Measurements from ENCODE around the gene ZNF708. TPM values are rescaled to one million over a fixed set of nuclear protein-coding genes. Genes with fewer than 3 reads are reported as not detected.

The ZNF708 gene
- total RNA-seq, 4 donors from 2014 or later = 25.1 to 47.2 (median 32.1) TPM

DNA sequence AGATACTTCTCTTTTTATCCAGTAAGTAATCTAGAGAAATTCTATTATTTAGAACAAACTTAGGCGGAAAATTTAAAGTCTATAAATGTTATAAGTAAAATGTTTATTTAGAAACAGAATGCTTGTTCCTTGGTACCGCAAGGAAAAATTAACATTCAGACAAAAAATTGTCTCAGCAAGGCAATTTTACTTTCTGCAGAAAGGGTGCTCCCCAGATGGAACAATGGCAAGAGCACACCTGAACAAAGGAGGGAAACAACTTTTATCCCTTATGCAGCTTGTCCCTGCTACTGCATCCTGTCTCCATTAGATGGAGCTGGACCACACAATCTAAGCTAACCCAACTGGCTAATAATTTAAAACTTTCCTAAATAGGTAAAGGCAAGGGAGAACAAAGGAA is 6.5 kb upstream of the ZNF708 start:
- DNase-seq = no peak
- intact Hi-C loops (cut with DNase I) = no loop called here
- Histone ChIP-seq H3K27ac (no peak overlapping the region), H3K27me3 (no peaks in the 10 kb centered on the region), H3K9me3 (no peaks in the 10 kb centered on the region), H3K4me3 (replicated peaks in 1 of 3) (no peak overlapping the region), H3K4me1 (no peaks in the 10 kb centered on the region), H3K36me3 (no peaks in the 10 kb centered on the region)
- TF ChIP-seq, protein P1, sequence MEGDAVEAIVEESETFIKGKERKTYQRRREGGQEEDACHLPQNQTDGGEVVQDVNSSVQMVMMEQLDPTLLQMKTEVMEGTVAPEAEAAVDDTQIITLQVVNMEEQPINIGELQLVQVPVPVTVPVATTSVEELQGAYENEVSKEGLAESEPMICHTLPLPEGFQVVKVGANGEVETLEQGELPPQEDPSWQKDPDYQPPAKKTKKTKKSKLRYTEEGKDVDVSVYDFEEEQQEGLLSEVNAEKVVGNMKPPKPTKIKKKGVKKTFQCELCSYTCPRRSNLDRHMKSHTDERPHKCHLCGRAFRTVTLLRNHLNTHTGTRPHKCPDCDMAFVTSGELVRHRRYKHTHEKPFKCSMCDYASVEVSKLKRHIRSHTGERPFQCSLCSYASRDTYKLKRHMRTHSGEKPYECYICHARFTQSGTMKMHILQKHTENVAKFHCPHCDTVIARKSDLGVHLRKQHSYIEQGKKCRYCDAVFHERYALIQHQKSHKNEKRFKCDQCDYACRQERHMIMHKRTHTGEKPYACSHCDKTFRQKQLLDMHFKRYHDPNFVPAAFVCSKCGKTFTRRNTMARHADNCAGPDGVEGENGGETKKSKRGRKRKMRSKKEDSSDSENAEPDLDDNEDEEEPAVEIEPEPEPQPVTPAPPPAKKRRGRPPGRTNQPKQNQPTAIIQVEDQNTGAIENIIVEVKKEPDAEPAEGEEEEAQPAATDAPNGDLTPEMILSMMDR (IDR thresholded peaks at IDR 0.05) = no peak
- no peak for TF ChIP-seq POLR2A (IDR thresholded peaks at IDR 0.05)
- WGBS, 2 donors = 49 to 79% methylated on average over 2 of the region's 2 CpGs

DNA sequence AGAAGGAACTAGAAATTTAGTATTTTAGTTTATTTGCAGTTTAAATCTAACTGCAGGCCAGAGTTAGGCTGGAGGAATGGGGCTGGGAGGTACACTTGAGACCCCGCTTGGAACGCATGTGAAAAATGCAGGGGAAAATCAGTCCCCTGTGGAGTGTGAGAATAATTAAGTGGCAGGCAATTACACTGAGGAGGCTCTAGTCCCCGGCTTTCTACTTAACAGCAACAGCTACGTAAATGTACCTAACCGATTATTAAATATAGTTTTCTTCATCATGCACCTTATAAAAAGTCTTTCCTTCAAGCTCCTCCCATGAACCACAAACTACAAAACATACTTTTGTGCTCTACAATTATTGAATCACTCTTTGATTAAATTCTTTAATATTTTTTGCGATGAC is 804 bp downstream of the ZNF708 start:
- Histone ChIP-seq H3K4me1 (peaks cover 9 to 11% of the 10 kb centered on the region in 2 donors), H3K4me3 (replicated peaks in 1 of 3) (peak overlapping the region in 2 of 3 donors; percentile 59 to 97), H3K27me3 (no peaks in the 10 kb centered on the region), H3K9me3 (no peaks in the 10 kb centered on the region), H3K36me3 (peaks cover 0 to 6% of the 10 kb centered on the region in 2 donors), H3K27ac (peak overlapping the region; percentile 87 to 98 (median 89))
- WGBS, 2 donors = 2 to 5% methylated on average over 6 of the region's 6 CpGs
- intact Hi-C loops (cut with DNase I) = no loop called here
- TF ChIP-seq, protein P1 (IDR thresholded peaks at IDR 0.05) = no peak
- TF ChIP-seq POLR2A (IDR thresholded peaks at IDR 0.05) = no peak
- DNase-seq = no peak

DNA sequence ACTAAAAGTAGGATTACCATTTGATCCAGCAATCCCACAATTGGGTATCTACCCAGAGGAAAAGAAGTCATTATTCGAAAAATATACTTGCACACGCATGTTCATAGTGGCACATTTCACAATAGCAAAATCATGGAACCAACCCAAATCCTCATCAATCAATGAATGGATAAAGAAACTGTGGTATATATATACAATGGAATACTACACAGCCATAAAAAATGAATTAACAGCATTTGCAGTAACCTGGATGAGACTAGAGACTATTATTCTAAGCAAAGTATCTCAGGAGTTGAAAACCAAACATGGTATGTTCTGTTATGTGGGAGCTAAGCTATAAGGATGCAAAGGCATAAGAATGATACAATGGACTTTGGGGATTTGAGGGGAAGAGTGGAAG is 3.0 kb downstream of the ZNF708 start:
- DNase-seq = no peak
- TF ChIP-seq, protein P1 (IDR thresholded peaks at IDR 0.05) = no peak
- no peak for TF ChIP-seq POLR2A (IDR thresholded peaks at IDR 0.05)
- H3K36me3 ChIP-seq = peaks cover 0 to 6% of the 10 kb centered on the region in 2 donors
- no peaks in the 10 kb centered on the region for H3K27me3 ChIP-seq
- 73 to 97% methylated on average over 2 of the region's 2 CpGs for WGBS, 2 donors
- H3K27ac ChIP-seq = no peak overlapping the region
- intact Hi-C loops (cut with DNase I) = no loop called here
- no peak overlapping the region for H3K4me3 ChIP-seq (replicated peaks in 1 of 3)
- no peaks in the 10 kb centered on the region for H3K9me3 ChIP-seq
- peaks cover 9 to 11% of the 10 kb centered on the region in 2 donors for H3K4me1 ChIP-seq

DNA sequence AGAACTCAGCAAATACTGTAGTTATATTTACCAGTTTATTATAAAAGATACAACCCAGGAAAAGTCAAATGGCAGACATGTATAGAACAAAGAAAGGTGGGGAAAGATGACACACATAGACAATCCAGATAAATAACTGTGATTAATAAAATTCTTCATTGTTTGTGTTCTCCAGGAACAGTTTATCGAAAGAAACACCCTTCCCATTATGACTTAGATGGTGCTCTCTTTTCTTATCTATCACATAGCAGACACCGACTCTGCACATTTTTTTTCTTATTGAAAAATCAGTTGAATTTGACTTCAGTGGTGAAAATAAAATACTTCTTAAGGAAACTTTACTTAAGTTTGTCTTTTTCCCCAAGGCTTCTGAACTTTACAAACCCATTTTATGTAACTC is 6.2 kb downstream of the ZNF708 start:
- TF ChIP-seq POLR2A (IDR thresholded peaks at IDR 0.05) = no peak
- TF ChIP-seq, protein P1 (IDR thresholded peaks at IDR 0.05) = no peak
- Histone ChIP-seq H3K27ac (no peak overlapping the region), H3K4me3 (replicated peaks in 1 of 3) (no peak overlapping the region), H3K4me1 (peaks cover 6 to 7% of the 10 kb centered on the region in 2 donors), H3K9me3 (no peaks in the 10 kb centered on the region), H3K36me3 (peaks cover 0 to 6% of the 10 kb centered on the region in 2 donors), H3K27me3 (no peaks in the 10 kb centered on the region)
- 84 to 90% methylated on average over 2 of the region's 2 CpGs for WGBS, 2 donors
- intact Hi-C loops (cut with DNase I) = no loop called here
- DNase-seq = no peak

DNA sequence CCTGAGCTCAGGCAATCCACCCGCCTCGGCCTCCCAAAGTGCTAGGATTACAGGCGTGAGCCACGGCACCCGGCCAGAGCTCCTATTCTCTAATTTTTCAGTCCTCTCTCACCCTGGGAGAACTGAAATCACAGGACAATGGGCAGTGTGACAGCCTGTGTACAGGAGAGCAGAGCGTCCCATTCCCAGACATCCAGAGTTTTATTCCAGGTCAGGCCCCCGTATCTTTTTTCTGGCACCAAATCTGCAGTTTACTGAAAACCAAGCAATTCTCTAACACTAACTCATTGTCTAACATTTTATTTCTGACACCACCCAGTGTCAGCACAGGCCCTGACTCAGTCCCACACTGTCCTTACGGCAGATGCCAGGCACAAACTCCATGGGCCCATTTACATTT is 6.7 kb downstream of the ZNF708 start:
- Histone ChIP-seq H3K9me3 (no peaks in the 10 kb centered on the region), H3K27ac (no peak overlapping the region), H3K36me3 (peaks cover 0 to 6% of the 10 kb centered on the region in 2 donors), H3K4me1 (peaks cover 1 to 2% of the 10 kb centered on the region in 2 donors), H3K4me3 (replicated peaks in 1 of 3) (no peak overlapping the region), H3K27me3 (no peaks in the 10 kb centered on the region)
- WGBS, 2 donors = 90 to 93% methylated on average over 8 of the region's 8 CpGs
- peak in 1 of 2 donors; percentile 3 for DNase-seq
- no peak for TF ChIP-seq POLR2A (IDR thresholded peaks at IDR 0.05)
- TF ChIP-seq, protein P1 (IDR thresholded peaks at IDR 0.05) = no peak
- intact Hi-C loops (cut with DNase I) = no loop called here
